ENCODE results near the gene ARHGAP9. TPM values are rescaled to one million over a fixed set of nuclear protein-coding genes. Genes with fewer than 3 reads are reported as not detected.

The ARHGAP9 gene
- total and polyA plus RNA-seq, 2 experiments from 2014 or later, result 0.11 to 0.61 TPM

DNA sequence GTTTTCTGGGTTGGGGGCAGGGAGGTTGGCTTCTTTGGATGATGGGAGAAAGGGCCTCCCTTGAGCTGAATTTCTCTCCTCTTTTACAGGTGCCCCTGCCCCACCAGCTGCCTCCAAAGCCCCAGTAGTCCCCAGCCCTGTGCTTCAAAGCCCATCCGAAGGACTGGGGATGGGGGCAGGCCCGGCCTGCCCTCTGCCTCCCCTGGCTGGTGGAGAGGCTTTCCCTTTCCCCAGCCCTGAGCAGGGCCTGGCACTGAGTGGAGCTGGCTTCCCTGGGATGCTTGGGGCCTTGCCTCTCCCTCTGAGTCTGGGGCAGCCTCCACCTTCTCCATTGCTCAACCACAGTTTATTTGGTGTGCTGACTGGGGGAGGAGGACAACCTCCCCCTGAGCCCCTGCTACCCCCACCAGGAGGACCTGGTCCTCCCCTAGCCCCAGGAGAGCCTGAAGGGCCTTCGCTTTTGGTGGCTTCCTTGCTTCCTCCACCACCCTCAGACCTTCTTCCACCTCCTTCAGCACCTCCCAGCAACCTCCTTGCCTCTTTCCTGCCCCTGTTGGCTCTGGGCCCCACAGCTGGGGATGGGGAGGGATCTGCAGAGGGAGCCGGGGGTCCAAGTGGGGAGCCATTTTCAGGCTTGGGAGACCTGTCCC is 46.9 kb upstream of the ARHGAP9 start:
- TF ChIP-seq EZH2 (IDR thresholded peaks at IDR 0.05; ENCODE audit: insufficient read depth, poor library complexity, severe bottlenecking) (no peak), EZH2phosphoT487 (IDR thresholded peaks at IDR 0.05; ENCODE audit: insufficient read depth, low read depth) (no peak)
- in situ Hi-C loops (cut with MboI), result no loop called here
- 70 to 72% methylated on average over 4 of the region's 4 CpGs for WGBS, 2 experiments (ENCODE audit: low coverage in 1 of 2, low lambda C conversion rate in 2 of 2, missing lambda C conversion rate in 2 of 2)
- no peak overlapping the region for H3K4me2 ChIP-seq (ENCODE audit: unreplicated experiment)
- no peaks in the 10 kb centered on the region for H4K20me1 ChIP-seq (ENCODE audit: insufficient read depth)
- H2AFZ ChIP-seq, result no peak overlapping the region
- peaks cover 59% of the 10 kb centered on the region for H3K79me2 ChIP-seq (ENCODE audit: insufficient read depth)
- no peak overlapping the region for H3K9ac ChIP-seq
- H3K9me3 ChIP-seq (ENCODE audit: low read depth), result no peaks in the 10 kb centered on the region
- H3K9me2 ChIP-seq (ENCODE audit: insufficient read depth), result no peaks in the 10 kb centered on the region
- DNase-seq, result no peak
- no peak overlapping the region for H3K4me3 ChIP-seq
- no peak overlapping the region for H3K27ac ChIP-seq
- peaks cover 49% of the 10 kb centered on the region for H3F3A ChIP-seq (ENCODE audit: insufficient read depth)
- H3K36me3 ChIP-seq (ENCODE audit: low read depth), result peaks cover 42% of the 10 kb centered on the region
- peaks cover 14% of the 10 kb centered on the region for H3K4me1 ChIP-seq (ENCODE audit: insufficient read depth)
- no peaks in the 10 kb centered on the region for H3K27me3 ChIP-seq (replicated peaks; ENCODE audit: insufficient read depth)

GRCh38 chr12:57525615-57526383 is 46.1 kb upstream of the ARHGAP9 start:
- no peak for TF ChIP-seq EZH2 (IDR thresholded peaks at IDR 0.05; ENCODE audit: insufficient read depth, poor library complexity, severe bottlenecking)
- no peak for TF ChIP-seq EZH2phosphoT487 (IDR thresholded peaks at IDR 0.05; ENCODE audit: insufficient read depth, low read depth)
- no peaks in the 10 kb centered on the region for H4K20me1 ChIP-seq (ENCODE audit: insufficient read depth)

GRCh38 chr12:57524814-57525614 is 45.3 kb upstream of the ARHGAP9 start:
- peak overlapping the region; percentile 79; the same call in 1 of the 2 replicates for H3K27ac ChIP-seq
- peak overlapping the region; percentile 91 for H3K4me2 ChIP-seq (ENCODE audit: unreplicated experiment)

More at GRCh38 chr12:57525615-57526383, 46.1 kb upstream of the ARHGAP9 start:
- Histone ChIP-seq H3K4me1 (ENCODE audit: insufficient read depth) (peaks cover 22% of the 10 kb centered on the region), H3F3A (ENCODE audit: insufficient read depth) (peaks cover 49% of the 10 kb centered on the region), H3K36me3 (ENCODE audit: low read depth) (peaks cover 33% of the 10 kb centered on the region), H3K4me2 (ENCODE audit: unreplicated experiment) (no peak overlapping the region), H3K9me3 (ENCODE audit: low read depth) (no peaks in the 10 kb centered on the region), H3K9ac (no peak overlapping the region), H3K27me3 (replicated peaks; ENCODE audit: insufficient read depth) (no peaks in the 10 kb centered on the region), H3K9me2 (ENCODE audit: insufficient read depth) (no peaks in the 10 kb centered on the region), H3K4me3 (no peak overlapping the region), H3K27ac (no peak overlapping the region), H3K79me2 (ENCODE audit: insufficient read depth) (peaks cover 59% of the 10 kb centered on the region), H2AFZ (no peak overlapping the region)
- in situ Hi-C loops (cut with MboI), result no loop called here
- no peak for DNase-seq
- WGBS, 2 experiments (ENCODE audit: low coverage in 1 of 2, low lambda C conversion rate in 2 of 2, missing lambda C conversion rate in 2 of 2), result 73 to 76% methylated on average over 13 to 16 of the region's 16 CpGs

More at GRCh38 chr12:57524814-57525614, 45.3 kb upstream of the ARHGAP9 start:
- H3K27me3 ChIP-seq (replicated peaks; ENCODE audit: insufficient read depth), result no peaks in the 10 kb centered on the region
- peak overlapping the region; percentile 93 for H3K4me3 ChIP-seq
- peaks cover 62% of the 10 kb centered on the region for H3K79me2 ChIP-seq (ENCODE audit: insufficient read depth)
- H2AFZ ChIP-seq, result no peak overlapping the region
- WGBS, 2 experiments (ENCODE audit: low coverage in 1 of 2, low lambda C conversion rate in 2 of 2, missing lambda C conversion rate in 2 of 2), result 59 to 60% methylated on average over 11 of the region's 11 CpGs
- H3K9me3 ChIP-seq (ENCODE audit: low read depth), result no peaks in the 10 kb centered on the region
- H4K20me1 ChIP-seq (ENCODE audit: insufficient read depth), result no peaks in the 10 kb centered on the region
- H3K36me3 ChIP-seq (ENCODE audit: low read depth), result peaks cover 26% of the 10 kb centered on the region
- in situ Hi-C loops (cut with MboI), result no loop called here
- DNase-seq, result no peak
- H3K4me1 ChIP-seq (ENCODE audit: insufficient read depth), result peaks cover 23% of the 10 kb centered on the region
- H3K9ac ChIP-seq, result peak overlapping the region; percentile 88
- peaks cover 41% of the 10 kb centered on the region for H3F3A ChIP-seq (ENCODE audit: insufficient read depth)
- no peaks in the 10 kb centered on the region for H3K9me2 ChIP-seq (ENCODE audit: insufficient read depth)
- TF ChIP-seq EZH2phosphoT487 (IDR thresholded peaks at IDR 0.05; ENCODE audit: insufficient read depth, low read depth), result no peak
- no peak for TF ChIP-seq EZH2 (IDR thresholded peaks at IDR 0.05; ENCODE audit: insufficient read depth, poor library complexity, severe bottlenecking)

All from GM23248 (cell line).